ENCODE data around the gene FOXM1.
A peak's percentile ranks its signal among the peaks of the same experiment; 100 is the strongest.

FOXM1 gene

GRCh38 chr12:2892246-2892645 is 15.3 kb upstream of the FOXM1 start:
- H3K4me3 ChIP-seq (ENCODE audit: low read depth, low read length), result peak overlapping the region; percentile 93
- TF ChIP-seq CTCF (IDR thresholded peaks at IDR 0.05; ENCODE audit: low read depth, low read length), result no peak

GRCh38 chr12:2891240-2892053 is 14.5 kb upstream of the FOXM1 start:
- no peak for TF ChIP-seq CTCF (IDR thresholded peaks at IDR 0.05; ENCODE audit: low read depth, low read length)
- H3K4me3 ChIP-seq (ENCODE audit: low read depth, low read length), result peak overlapping the region; percentile 93

- peak within 1 kb of the TSS; percentile 93 for H3K4me3 ChIP-seq (ENCODE audit: low read depth, low read length)
- TF ChIP-seq CTCF (IDR thresholded peaks at IDR 0.05; ENCODE audit: low read depth, low read length), result no peak; the same call in 1 of the 2 replicates
These were observed 13.6 kb upstream of the FOXM1 start, which contains the start of gene TULP3 for GRCh38 chr12:2890388-2891239. TSS of gene TULP3 (plus strand) at chr12:2890891. CDS start at chr12:2890948, 57 bp downstream.

GRCh38 chr12:2890001-2890387 is 13.0 kb upstream of the FOXM1 start:
- peak overlapping the region; percentile 93 for H3K4me3 ChIP-seq (ENCODE audit: low read depth, low read length)
- no peak for TF ChIP-seq CTCF (IDR thresholded peaks at IDR 0.05; ENCODE audit: low read depth, low read length)

GRCh38 chr12:2886768-2887450 is 9.9 kb upstream of the FOXM1 start:
- no peak for TF ChIP-seq CTCF (IDR thresholded peaks at IDR 0.05; ENCODE audit: low read depth, low read length)
- no peak overlapping the region for H3K4me3 ChIP-seq (ENCODE audit: low read depth, low read length)

- TF ChIP-seq CTCF (IDR thresholded peaks at IDR 0.05; ENCODE audit: low read depth, low read length), result no peak
- H3K4me3 ChIP-seq (ENCODE audit: low read depth, low read length), result no peak overlapping the region
These were observed 7.8 kb upstream of the FOXM1 start for GRCh38 chr12:2884810-2885209.
